ENCODE results near the gene ACCS.
A peak's percentile ranks its signal among the peaks of the same experiment; 100 is the strongest.

Gene ACCS, protein sequence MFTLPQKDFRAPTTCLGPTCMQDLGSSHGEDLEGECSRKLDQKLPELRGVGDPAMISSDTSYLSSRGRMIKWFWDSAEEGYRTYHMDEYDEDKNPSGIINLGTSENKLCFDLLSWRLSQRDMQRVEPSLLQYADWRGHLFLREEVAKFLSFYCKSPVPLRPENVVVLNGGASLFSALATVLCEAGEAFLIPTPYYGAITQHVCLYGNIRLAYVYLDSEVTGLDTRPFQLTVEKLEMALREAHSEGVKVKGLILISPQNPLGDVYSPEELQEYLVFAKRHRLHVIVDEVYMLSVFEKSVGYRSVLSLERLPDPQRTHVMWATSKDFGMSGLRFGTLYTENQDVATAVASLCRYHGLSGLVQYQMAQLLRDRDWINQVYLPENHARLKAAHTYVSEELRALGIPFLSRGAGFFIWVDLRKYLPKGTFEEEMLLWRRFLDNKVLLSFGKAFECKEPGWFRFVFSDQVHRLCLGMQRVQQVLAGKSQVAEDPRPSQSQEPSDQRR

DNA sequence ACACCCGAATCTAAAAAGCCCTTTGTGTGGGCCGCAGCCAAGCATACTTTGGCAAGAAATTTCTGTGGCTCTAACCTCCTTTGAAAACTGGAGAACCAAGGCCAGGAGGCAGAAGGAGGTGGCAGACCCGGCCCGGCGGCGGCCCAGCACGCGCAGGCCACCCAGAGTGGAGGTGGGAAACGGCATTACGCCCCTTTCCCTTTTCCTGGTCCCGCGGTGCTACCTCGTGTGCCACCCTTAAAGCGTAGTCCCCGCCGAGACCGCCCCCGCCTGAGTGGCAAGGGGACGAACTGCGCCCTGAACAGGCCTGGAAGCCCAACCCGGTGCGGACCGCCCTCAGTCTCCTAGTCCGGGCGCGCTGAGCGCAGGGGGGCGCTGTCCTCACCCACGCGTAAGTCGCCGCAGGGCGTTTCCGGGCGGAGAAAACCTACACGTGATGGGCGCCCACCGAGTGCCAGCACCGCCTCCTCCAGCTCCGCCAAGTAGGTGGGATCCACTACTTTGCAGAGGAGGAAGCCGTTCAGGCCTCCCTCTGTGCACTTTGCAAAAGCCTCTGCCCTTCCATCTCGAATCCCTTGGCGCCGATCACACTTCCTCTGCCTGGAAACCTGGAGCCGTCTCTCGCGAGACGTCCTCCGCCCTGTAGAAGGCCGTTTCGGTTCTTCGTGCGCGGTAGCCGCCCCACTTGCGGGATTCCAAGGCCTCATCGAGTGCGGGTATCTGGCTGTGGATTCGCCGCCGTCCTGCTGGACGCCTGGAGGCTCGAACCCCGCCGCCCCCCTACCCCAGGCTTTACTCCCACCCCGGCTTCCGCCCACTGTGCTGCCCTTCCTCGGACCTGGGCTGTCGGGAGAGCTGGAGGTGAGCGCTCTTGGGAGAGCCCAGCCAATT, at the start of gene ACCS:
Gene ACCS (plus strand): TSS at position 430 of the 891 bp plus-strand sequence. CDS start 1,358 bp downstream, outside the sequence.
- DNase-seq (ENCODE audit: low read depth), result peak; percentile 74

DNA sequence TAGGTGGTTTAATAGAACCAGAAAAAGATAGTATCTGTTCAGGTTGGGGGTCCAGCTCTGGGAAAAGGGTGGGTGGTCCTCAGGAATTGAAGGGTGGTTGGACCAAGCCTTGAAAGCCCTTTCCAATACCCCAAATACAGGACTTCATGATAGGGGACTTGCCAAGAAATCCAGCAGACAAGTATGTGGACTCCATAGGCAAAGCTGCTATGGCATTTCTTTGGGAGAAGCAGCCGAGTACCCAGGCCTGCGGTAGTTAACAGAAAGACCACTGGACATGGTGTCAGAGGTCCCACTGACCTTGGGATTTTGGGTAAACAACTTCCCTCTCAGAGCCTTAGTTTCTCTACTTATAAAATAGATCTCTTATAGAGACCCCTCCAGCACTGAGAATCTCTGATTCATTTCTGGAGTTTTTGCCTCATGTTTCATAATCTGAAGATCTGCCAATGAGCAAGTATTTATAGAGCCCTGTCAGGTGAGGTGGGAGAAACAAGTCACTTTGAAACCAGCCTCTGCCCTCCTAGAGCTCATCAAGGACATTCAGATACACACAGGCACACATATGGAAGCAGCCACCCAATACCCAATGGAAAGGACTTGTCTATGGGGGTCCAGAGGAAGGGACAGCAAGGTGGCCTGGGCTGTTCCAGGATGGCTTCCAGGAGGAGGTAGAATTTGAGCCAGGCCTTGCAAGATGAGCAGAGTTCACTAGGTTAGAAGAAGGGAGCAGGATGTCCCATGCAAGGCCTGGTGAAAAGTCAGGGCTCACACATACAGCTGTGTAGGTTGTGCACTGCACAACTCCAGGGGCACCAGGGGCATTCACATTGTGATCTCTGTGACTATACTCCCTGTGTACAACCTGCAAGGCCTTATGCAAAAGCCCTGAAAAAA, 49.3 kb upstream of the ACCS start:
- no peak for DNase-seq (ENCODE audit: low read depth)

DNA sequence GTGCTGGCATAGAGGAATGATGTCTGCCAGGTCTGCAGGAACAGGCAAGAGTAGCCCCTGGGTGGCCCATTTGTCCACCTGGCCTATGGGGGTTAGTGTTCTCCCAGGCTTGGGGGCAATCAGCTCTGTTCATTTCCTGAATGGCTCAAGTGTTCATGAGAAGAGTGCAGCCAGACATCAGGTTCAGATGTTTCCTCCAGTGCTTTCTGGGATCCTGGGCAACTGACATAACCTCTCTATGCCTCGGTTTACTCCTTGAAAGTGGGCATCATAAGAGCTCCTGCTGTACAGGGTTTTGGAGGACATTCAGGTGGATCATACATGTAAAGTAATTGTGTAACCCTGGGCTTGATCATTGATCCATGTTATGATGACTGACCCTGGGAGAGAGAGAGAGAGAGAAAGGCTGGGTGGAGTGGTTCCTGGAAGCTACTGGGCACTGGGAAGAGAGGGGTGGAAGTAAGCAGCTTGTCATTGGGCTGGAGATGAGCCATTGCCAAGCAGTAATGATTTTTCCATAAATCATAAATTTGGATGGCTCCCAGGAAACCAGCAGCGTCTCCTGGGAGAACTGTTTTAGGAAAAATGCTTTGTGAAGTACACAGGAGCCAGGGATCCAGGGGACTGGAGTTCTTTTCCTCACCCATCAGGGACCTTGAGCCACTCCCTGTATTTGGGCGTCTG, 48.5 kb upstream of the ACCS start:
- no peak for DNase-seq (ENCODE audit: low read depth)

DNA sequence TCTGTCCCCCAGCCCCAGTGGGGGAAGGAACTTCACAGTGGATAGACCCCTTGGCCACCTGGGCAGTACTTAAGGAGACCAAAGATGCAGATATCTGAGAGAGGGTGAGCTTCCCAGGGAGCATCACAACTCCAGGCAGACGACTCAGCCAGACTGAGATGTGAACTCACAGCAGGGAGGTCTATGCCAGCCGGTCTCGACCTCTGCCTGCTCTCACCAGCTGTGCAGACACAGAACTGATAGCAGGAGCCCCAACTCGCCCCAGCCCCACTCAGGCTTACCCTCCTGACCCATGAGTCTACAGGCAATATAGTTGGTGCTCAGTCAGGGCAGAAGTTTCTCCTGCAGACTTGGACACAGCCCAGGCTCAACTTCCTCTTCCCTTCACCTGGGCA, 47.9 kb upstream of the ACCS start:
- DNase-seq (ENCODE audit: low read depth), result no peak

DNA sequence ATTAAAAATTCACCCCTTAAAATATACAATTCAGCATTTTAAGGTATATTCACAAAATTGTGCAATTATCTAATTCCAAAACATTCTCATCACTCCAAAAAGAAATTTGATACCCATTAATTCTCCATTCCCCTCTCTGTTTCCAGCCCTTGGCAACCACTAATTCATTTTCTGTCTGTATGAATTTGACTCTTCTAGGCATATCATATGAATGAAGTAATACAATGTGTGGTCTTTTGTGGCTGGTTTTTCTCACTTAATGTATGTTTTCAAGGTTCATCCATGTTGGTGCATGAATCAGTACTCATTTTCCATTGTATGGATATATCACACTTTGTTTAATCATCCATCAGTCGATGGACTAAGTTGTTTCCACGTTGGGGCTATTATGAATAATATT, 47.2 kb upstream of the ACCS start:
- DNase-seq (ENCODE audit: low read depth), result no peak

DNA sequence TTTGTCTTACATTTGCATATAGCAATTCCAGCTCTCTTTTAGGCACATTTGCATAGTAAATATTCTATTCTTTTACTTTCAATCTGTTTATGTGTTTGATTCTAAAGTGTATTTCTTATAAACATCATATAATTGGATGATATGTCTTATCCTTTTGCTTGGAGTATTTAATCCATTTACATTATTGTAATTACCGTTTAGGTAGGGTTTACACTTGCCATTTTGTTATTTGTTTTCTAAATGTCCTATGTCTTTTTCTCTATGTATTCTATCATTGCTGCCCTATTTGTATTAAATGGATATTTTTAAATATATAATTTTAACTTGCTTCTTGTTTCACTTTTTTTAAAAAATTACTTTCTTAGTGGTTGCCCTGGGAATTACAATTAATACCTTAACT, 41.1 kb upstream of the ACCS start:
- DNase-seq (ENCODE audit: low read depth), result no peak

DNA sequence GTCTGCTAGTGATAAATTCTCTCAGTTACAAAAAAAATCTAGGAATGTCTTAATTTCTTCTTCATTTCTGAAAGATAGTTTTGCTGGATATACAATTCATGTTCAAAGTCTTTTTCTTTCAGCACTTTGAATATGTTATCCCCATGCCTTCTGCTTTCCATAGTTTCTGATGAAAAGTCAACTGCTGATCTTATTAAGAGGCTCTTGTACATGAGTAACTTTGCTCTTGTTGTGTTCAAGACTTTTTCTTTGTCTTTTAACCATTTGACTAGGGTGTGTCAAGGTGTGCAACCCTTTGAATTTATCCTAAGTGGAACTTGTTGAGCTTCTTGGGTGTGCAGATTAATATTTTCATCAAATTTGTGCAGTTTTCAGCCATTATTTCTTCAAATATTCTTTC, 40.3 kb upstream of the ACCS start:
- DNase-seq (ENCODE audit: low read depth), result no peak

DNA sequence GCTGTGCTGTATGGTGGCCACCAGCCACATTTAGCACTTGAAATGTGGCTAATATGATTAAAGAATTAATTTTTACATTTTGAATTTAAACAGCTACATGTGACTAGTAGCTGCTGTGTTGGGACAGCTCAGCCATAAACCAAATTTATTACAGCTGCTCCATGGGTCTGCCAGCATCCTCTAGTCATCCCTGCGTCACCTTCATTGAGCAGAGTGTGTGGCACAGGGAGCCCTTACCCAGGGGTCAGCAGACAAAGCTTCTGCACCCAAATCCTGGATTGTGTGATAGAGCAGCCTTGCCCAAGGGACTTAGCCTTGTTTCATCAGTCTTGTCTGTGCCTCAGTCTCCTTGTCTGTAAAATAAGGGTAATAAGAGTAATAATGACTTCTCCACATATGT, 37.7 kb upstream of the ACCS start:
- no peak for DNase-seq (ENCODE audit: low read depth)

DNA sequence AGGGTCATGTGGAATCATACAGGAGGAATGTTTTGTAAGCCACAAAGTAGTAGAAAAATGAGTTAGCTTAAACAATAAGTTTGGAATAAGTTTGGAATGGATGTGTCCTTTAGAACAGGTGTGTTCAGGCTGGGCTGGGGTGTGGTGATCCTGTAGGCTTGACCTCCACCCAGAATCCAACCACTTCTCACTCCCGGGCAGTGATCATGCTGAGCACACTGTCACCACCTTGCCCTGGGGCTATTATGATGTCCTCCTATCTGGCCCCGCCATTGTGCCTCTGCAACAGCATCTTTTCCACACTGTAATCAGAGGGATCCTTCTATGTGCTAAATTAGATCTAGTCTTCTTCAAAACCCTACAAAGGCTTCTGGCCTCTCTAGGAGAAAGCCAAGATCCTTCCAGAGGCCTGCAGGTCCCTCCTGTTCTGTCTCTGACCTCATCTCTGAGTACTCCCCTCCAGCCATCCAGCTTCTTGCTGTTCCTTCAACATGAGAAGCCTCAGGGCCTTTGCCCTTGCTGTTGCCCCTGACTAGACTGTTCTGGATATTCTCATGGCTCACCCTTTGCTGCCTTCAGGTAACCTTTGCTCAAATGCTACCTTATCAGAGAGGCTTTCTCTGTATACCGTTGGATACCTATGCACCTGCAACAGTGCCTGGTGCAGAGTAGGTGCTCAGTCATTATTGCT, 37.1 kb upstream of the ACCS start:
- no peak for DNase-seq (ENCODE audit: low read depth)

DNA sequence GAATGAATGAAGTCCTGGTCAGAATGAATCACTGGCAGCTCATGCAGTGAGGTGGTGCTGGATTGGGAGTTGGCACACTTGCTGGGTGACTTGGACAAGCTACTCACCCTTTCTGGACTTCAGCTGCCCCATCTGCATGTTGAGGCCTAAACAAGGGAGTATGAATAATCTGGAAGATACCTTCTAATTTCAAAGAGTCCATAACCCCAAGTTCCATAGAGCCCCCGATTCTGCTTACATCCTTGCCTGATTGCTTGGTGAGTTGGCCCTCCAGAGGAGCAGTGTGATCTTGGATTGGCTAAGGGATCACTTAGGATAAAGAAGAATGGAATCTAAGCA, 36.6 kb upstream of the ACCS start:
- DNase-seq (ENCODE audit: low read depth), result no peak

DNA sequence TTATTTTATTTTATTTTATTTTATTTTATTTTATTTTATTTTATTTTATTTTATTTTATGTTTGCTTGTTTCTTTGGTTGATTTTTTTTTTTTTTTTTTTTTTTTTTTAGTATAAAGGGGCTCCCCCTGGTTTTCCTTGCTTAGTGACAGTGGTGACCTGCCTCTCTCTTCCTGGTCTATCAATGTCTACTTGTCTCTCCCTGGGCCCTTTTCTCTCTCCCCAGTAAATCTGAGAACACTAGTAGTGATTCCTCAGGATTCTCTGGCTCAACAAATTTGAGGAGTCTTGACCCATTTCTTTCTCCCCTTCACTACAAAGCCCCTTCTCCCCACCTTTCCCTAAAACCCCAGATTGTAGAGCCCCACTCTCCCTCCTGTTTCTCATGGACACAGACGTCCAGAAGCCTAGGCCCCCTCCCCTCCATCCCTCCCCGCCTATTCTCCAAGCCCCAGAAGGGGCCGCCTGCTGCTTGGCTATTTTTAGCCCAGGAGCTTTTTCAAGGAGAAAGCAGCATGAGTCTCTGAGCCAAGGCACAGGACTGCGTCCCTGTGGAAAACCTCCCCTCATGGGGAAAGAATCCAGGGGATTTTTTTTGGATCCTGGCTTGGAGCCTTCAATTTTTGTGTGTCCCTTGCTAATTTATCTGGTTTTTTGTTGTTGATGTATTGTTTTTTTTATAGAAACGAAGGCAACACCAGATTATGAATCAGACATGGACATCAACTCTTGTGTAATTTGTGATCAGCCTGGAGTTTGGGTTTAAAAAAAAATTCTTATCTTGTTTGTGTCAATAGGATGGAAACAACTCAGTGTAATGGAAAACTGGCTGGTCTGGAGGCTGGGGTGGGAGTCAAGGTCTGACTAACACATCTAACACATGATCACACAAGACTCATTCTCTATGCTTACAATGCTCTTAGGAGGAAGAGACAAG, 35.8 kb upstream of the ACCS start:
- no peak for DNase-seq (ENCODE audit: low read depth)

DNA sequence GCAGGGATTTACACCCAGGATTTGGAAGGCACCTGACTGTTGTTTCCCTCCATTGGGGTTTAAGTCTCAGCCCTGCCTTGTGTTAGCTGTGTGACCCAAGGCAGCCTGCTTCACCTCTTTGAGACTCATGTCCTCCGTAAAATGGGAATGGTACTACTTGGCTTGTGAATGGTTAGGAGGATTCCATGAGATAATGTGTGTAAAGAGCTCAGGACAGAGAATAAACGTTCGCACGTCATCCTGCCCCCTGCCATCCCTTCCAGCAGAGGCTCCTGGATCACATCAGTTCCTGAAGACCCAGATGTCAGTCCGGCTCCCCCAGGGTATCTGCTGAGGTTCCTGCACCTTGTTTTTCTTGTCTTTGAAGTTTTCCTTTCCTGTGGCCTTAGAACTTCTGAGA, 35.1 kb upstream of the ACCS start:
- no peak for DNase-seq (ENCODE audit: low read depth)

DNA sequence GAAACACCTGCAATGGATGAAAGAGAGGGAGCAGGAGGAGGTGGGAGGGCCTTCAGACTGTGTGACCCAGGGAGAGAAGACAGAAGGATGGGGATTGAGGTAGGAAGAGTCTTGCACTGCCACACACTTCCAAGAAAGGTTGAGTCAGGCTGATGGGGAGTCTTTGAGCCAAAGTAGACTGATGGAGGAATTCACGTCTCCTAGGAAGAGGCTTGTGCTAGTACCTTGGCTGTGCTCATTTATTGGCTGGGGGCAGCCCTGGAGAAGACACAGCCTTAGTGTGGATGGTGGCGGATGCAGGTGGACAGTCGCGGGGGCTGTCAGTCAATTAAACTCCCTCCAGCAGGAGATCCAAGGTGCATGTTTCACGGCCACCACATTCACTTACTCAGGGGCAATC, 34.5 kb upstream of the ACCS start:
- no peak for DNase-seq (ENCODE audit: low read depth)

DNA sequence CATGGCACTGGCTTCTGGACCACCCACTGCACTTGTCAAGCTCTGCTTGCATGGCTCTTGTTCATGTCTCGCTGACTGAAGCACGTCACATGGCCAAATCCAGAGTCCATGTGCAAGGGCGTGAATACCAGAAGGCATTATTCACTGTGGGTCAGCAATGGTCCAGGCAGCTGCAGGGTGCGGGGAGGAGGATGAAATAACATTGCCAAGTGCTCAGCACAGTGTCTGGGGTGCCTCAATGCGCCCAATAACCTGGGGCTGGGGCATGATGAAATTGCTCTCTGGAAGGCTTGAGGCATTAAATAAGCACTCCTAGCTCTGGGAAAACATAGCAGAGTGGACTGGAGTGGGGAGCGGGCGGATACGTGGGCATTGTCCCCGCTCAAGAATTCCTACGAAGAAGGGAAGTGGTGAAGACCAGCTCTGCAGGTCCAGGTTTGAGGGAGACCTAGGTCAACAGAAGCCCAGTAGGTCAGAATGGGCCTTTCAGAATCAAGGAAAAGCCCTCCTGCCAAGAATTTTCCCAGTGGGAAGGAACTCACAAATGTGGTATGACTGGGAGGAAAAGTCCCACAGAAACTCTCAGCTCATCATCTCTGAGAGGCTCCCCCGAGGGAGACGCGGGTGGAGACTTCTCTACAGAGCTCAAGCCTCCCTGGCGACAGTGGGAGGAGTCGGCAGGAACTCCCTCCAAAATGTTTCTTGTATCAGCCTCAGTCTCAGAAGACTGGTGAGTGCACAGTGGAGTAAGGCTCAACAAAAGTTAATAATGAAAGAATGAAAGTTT, 33.6 kb upstream of the ACCS start:
- no peak for DNase-seq (ENCODE audit: low read depth)

DNA sequence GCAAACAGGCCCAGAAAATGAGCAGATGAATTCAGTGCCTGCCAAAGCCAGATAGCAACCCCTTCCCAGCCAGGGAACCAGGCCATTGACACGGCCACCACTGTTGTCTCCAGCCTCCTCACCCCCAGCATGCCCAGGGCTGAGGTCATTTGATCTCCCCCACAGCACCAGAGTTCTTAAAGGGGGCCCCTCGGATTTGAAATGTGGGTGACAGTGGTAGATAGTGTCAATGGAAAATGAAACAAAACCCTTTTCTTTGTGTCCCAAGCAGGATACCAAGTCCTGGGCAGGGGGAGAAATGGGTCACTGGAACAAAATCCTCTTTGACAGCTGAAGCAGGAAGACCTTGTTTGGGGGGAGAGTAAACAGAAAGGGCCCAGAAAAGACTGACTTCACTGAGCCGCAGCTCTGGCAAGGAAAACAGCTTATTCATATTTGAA, 32.6 kb upstream of the ACCS start:
- DNase-seq (ENCODE audit: low read depth), result no peak

DNA sequence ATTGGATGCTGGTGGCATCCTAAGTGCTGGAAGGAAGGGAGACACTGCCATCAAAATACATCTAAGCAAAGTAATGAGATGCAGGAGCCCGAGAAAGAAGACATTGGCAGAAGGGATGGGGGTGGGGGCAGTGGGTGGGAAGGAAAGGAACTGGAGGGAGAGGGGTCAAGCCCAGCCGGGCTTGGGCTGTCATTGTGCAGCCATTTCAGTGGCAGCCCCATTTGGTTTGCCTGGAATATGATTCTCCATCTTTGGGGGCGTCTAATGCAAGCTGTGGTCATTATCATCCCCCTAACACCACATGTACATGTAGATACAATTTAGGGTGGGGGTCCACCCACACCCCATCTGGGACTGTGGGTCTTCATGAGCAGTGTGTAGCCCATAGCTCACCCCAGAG, 32.2 kb upstream of the ACCS start:
- DNase-seq (ENCODE audit: low read depth), result no peak

DNA sequence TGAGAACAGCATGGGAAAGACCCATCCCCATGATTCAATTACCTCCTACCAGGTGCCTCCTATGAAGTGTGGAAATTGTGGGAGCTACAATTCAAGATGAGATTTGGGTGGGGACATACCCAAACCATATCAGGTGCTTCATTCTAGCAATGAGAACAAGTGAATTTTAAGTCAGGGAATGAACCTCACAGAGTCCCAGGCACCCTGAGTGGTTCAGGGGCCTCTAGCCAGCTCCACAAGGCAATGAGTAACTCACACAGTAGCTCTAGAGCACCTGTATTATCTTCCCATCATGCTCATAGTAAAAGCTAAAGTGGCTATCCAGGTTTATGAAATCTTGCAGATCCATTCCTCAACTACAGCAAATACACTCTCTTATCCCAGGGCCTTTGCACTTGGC, 31.4 kb upstream of the ACCS start:
- no peak for DNase-seq (ENCODE audit: low read depth)

DNA sequence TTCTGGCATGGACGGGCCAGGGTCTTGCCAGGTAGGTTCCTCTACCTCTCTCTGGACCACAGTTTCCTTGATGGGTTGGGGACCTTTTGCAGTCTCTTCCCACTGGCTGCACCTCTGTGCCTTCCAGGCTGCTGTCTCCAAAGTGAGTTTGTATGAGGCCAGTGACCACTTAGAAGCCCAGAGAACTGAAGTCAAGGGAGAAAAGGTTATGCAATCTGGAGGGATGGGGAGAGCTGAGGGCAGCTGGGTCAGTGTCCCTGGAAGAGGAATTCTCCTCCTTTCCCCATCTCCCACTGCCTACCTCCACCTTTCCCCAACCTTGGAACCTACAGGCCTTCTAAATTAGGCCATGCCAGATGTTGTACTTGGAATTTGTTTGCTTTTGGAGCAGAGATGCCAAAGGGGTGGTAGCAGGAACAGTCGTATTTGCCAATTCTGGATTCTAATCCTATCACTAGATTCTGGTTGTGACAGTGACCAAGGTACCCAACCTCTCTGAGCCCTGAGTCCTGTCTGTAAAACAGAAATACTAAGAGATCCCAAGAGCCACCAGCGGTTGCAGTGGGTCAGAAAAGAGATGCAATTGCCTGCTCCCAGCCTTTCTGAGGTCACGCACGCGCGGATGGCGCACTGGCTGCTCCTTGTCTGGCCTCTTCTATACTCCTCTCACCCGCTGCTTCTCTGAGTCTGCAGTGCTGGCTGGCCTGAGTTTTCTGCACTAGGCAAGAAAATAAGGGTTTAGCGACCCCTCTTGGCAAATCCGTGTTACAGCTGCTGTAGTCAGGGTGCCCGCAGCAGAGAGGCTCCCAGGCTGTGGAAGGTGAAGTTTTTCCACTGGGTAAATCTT, 29.0 kb upstream of the ACCS start:
- DNase-seq (ENCODE audit: low read depth), result no peak
